CD4-positive, alpha-beta T cell (primary cell): ENCODE measurements around the gene TSPAN12. TPM values are rescaled to one million over a fixed set of nuclear protein-coding genes. Genes with fewer than 3 reads are reported as not detected.

Source experiments
- ATAC-seq: fragments of 200-7000 bp; cut with Tn5 transposase; one replicate; pipeline ENCODE4 v1.10.0; 2022; ENCODE audit warnings: mild to moderate bottlenecking; ENCODE audit not compliant: poor library complexity
- CTCF ChIA-PET: fragments of 350-600 bp; sonication (Branson Sonifier 250); formaldehyde crosslinking; loops from one replicate; lab custom pipeline; 2021; ENCODE audit warnings: antibody characterized with exemption, inconsistent platforms; lab: Charles Lee
- POLR2A ChIA-PET: fragments of 350-600 bp; sonication (Branson Sonifier 250); formaldehyde crosslinking; loops from one replicate; lab custom pipeline; 2021; ENCODE audit warnings: antibody characterized with exemption, inconsistent platforms; lab: Charles Lee
- DNase-seq, 14 experiments: peaks; one replicate each; pipeline ENCODE4 v3.0.0-alpha.2; 2013 to 2020; ENCODE audit warnings: mixed read lengths in 2 of 14
- H3K27ac ChIP-seq, 2 donors: one replicate each; pipeline versions ENCODE4 v1.5.1 to v1.7.0; 2013; ENCODE audit warnings: low read length in 2 of 2, low read depth in 1 of 2, mild to moderate bottlenecking in 1 of 2
- H3K27me3 ChIP-seq, 2 experiments: 1 replicate in 1 of 2; 2 replicates in 1 of 2; pipeline versions ENCODE4 v1.6.1 to v1.7.0; 2013; ENCODE audit warnings: low read length in 2 of 2, control low read depth in 1 of 2, mild to moderate bottlenecking in 1 of 2, moderate library complexity in 1 of 2; ENCODE audit not compliant: insufficient read depth in 2 of 2, control insufficient read depth in 1 of 2
- H3K36me3 ChIP-seq: one replicate; pipeline ENCODE4 v1.6.1; 2013; ENCODE audit warnings: low read length, control low read depth; ENCODE audit not compliant: insufficient read depth
- H3K4me1 ChIP-seq: one replicate; pipeline ENCODE4 v1.6.1; 2013; ENCODE audit warnings: low read length, control low read depth; ENCODE audit not compliant: insufficient read depth
- H3K4me3 ChIP-seq: one replicate; pipeline ENCODE4 v1.5.1; 2013; ENCODE audit warnings: mild to moderate bottlenecking, low read length, moderate library complexity
- H3K9me3 ChIP-seq, 2 experiments: 1 replicate in 1 of 2; 2 replicates in 1 of 2; pipeline versions ENCODE4 v1.6.1 to v1.7.0; 2013; ENCODE audit warnings: low read length in 2 of 2, mild to moderate bottlenecking in 2 of 2, control low read depth in 1 of 2, moderate library complexity in 1 of 2; ENCODE audit not compliant: control insufficient read depth in 1 of 2, insufficient read depth in 1 of 2
- H3K27ac Mint-ChIP-seq: one replicate; pipeline ENCODE4 v1.8.0; 2020; ENCODE audit warnings: mixed read lengths
- H3K27me3 Mint-ChIP-seq: one replicate; pipeline ENCODE4 v1.8.0; 2021; ENCODE audit warnings: mixed read lengths
- H3K36me3 Mint-ChIP-seq: one replicate; pipeline ENCODE4 v1.8.0; 2021; ENCODE audit warnings: low read depth, mixed read lengths
- H3K4me1 Mint-ChIP-seq: one replicate; pipeline ENCODE4 v1.8.0; 2021; ENCODE audit warnings: low read depth, mixed read lengths
- H3K4me3 Mint-ChIP-seq: one replicate; pipeline ENCODE4 v1.8.0; 2020; ENCODE audit warnings: mild to moderate bottlenecking, mixed read lengths
- H3K9me3 Mint-ChIP-seq: one replicate; pipeline ENCODE4 v1.8.0; 2020; ENCODE audit warnings: mixed read lengths
- intact Hi-C, 2 experiments: fragments of 100-400 bp; cut with DNase I in 1 of 2; cut with micrococcal nuclease in 1 of 2; formaldehyde crosslinking; loops; one replicate each; pipeline versions ENCODE4 v1.15.1 to v1.9.0; 2023 to 2025; cut with DNase I, micrococcal nuclease
- total RNA-seq, 174 experiments: library from RNA in 2 of 174; stranded (reverse) in 2 of 174; gene quantifications; one replicate each; pipeline ENCODE4 v1.2.3 and lab custom pipeline; 2021 to 2026
- TF ChIP-seq, protein P1 (sequence below): fragments of 200-600 bp; IDR thresholded peaks from one replicate; pipeline ENCODE4 v1.8.0; 2022; ENCODE audit warnings: antibody characterized with exemption, mild to moderate bottlenecking

TSPAN12 gene
- total RNA-seq, 2 experiments from 2014 or later, result not detected

DNA sequence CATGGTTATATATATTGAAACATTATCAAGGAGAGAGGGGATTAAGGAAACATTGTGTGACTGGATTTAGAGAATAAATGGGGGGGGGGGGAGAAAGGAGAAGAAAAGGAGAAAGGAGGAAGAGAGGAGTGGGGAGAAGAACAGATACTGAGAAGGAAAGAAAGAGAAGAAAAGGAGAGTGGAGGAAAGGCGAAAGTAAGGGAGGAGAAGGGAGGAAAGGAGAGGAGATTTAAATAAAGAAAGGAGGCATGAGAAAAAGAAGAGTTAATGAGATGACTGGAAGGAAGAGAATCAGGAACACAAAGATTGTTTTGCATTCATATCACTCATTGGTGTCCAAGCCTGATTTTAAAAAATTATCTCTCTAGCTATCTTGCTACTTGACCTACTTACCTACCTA lies 16.1 kb upstream of the TSPAN12 start:
- no peak overlapping the region for H3K4me3 ChIP-seq
- CTCF ChIA-PET, result no interaction called here
- no peaks in the 10 kb centered on the region for H3K9me3 ChIP-seq
- TF ChIP-seq, protein P1, sequence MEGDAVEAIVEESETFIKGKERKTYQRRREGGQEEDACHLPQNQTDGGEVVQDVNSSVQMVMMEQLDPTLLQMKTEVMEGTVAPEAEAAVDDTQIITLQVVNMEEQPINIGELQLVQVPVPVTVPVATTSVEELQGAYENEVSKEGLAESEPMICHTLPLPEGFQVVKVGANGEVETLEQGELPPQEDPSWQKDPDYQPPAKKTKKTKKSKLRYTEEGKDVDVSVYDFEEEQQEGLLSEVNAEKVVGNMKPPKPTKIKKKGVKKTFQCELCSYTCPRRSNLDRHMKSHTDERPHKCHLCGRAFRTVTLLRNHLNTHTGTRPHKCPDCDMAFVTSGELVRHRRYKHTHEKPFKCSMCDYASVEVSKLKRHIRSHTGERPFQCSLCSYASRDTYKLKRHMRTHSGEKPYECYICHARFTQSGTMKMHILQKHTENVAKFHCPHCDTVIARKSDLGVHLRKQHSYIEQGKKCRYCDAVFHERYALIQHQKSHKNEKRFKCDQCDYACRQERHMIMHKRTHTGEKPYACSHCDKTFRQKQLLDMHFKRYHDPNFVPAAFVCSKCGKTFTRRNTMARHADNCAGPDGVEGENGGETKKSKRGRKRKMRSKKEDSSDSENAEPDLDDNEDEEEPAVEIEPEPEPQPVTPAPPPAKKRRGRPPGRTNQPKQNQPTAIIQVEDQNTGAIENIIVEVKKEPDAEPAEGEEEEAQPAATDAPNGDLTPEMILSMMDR, result no peak
- no peaks in the 10 kb centered on the region for H3K36me3 Mint-ChIP-seq
- no peaks in the 10 kb centered on the region for H3K4me1 ChIP-seq
- intact Hi-C loops, result no loop called here
- no peak for ATAC-seq
- H3K27me3 ChIP-seq, result no peaks in the 10 kb centered on the region
- H3K36me3 ChIP-seq, result no peaks in the 10 kb centered on the region
- no peak for DNase-seq
- no peaks in the 10 kb centered on the region for H3K9me3 Mint-ChIP-seq
- H3K4me1 Mint-ChIP-seq, result no peaks in the 10 kb centered on the region
- POLR2A ChIA-PET, result no interaction called here
- peaks cover 43% of the 10 kb centered on the region for H3K27me3 Mint-ChIP-seq
- no peak overlapping the region for H3K27ac ChIP-seq
- H3K4me3 Mint-ChIP-seq, result no peak overlapping the region
- H3K27ac Mint-ChIP-seq, result no peak overlapping the region

DNA sequence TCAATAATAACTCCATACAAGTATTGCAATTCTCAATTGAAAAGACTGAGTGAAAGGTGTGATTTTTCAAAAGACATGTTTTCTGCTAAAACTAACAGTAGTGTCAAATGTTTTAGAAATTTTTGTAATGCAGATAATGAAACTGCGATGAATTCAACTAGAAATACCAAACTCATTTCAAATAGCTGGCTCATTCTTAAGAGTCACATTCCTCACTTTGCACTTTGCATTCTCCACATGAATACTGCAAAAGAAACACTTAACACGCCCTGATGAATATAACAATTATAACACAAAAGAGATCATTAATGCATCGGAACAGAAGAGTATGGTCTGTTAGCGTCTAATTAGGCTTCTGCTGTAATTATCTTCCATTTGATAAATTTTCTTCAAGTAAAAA lies 15.5 kb upstream of the TSPAN12 start:
- TF ChIP-seq, protein P1, result no peak
- no peak overlapping the region for H3K27ac Mint-ChIP-seq
- no peaks in the 10 kb centered on the region for H3K27me3 ChIP-seq
- H3K4me1 ChIP-seq, result no peaks in the 10 kb centered on the region
- H3K4me1 Mint-ChIP-seq, result no peaks in the 10 kb centered on the region
- no peak overlapping the region for H3K27ac ChIP-seq
- intact Hi-C loops, result no loop called here
- CTCF ChIA-PET, result no interaction called here
- POLR2A ChIA-PET, result no interaction called here
- H3K36me3 ChIP-seq, result no peaks in the 10 kb centered on the region
- no peaks in the 10 kb centered on the region for H3K9me3 Mint-ChIP-seq
- no peak for ATAC-seq
- no peaks in the 10 kb centered on the region for H3K9me3 ChIP-seq
- peaks cover 43% of the 10 kb centered on the region for H3K27me3 Mint-ChIP-seq
- no peak overlapping the region for H3K4me3 ChIP-seq
- no peak for DNase-seq
- H3K36me3 Mint-ChIP-seq, result no peaks in the 10 kb centered on the region
- H3K4me3 Mint-ChIP-seq, result no peak overlapping the region

DNA sequence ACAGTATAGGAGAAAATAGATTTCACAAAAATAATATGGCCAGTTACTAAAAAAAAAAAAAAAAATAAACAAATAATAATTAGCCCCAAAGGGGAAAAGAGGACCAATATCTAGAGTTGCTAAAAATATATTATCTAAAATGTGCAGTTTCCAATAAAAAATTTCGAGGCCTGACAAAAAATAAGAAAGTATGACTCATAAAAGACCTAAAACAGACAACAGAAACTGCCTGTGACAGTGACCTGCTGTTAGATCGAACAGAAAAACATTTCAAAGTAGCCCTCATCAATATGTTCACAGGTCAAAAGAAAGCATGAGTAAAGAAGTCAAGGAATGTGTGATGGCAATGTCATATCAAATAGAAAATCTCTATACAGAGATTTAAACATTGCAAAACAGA lies 11.8 kb upstream of the TSPAN12 start:
- peaks cover 63% of the 10 kb centered on the region for H3K27me3 Mint-ChIP-seq
- POLR2A ChIA-PET, result no interaction called here
- no peaks in the 10 kb centered on the region for H3K36me3 Mint-ChIP-seq

More for the DNA sequence above, 11.8 kb upstream of the TSPAN12 start:
- DNase-seq (no peak), ATAC-seq (no peak)
- H3K9me3 Mint-ChIP-seq, result no peaks in the 10 kb centered on the region
- no peak overlapping the region for H3K4me3 Mint-ChIP-seq
- H3K9me3 ChIP-seq, result no peaks in the 10 kb centered on the region
- peaks cover 4 to 12% of the 10 kb centered on the region in 2 experiments for H3K27me3 ChIP-seq
- H3K4me1 ChIP-seq, result no peaks in the 10 kb centered on the region
- H3K27ac ChIP-seq, result no peak overlapping the region
- H3K4me1 Mint-ChIP-seq, result no peaks in the 10 kb centered on the region
- no peaks in the 10 kb centered on the region for H3K36me3 ChIP-seq
- intact Hi-C loops, result no loop called here
- H3K4me3 ChIP-seq, result no peak overlapping the region
- CTCF ChIA-PET, result no interaction called here
- H3K27ac Mint-ChIP-seq, result no peak overlapping the region
- TF ChIP-seq, protein P1, result no peak
